NCI-H69 (cell line): ENCODE data around the gene PARK7.
"Not testable (repeated sequence)": the region's sequence is repeated elsewhere in the genome, so short reads cannot be mapped to it uniquely, and the experiment has no call there.

ENCODE experiments used
- DNase-seq: peaks from one replicate; lab custom pipeline; 2025; lab: John Stamatoyannopoulos, UW

PARK7 gene

GRCh38 chr1:7961216-7962013, at the start of gene PARK7:
Gene PARK7 (plus strand): TSS chr1:7961711. CDS start chr1:7962786, 1,075 bp downstream.
- DNase-seq: peak; percentile 97

- DNase-seq: no peak
Measured at GRCh38 chr1:7912145-7912544, 49.4 kb upstream of the PARK7 start.

- peak; percentile 14 for DNase-seq
Measured at GRCh38 chr1:7912743-7913557, 48.6 kb upstream of the PARK7 start.

- no peak for DNase-seq
Measured at GRCh38 chr1:7915826-7916500, 45.5 kb upstream of the PARK7 start.

- DNase-seq: no peak
Measured at GRCh38 chr1:7916501-7916830, 45.0 kb upstream of the PARK7 start.

- DNase-seq: not testable (repeated sequence)
Measured at GRCh38 chr1:7917971-7918370, 43.5 kb upstream of the PARK7 start.

GRCh38 chr1:7919880-7920279, 41.6 kb upstream of the PARK7 start:
- DNase-seq: no peak

GRCh38 chr1:7921796-7922195, 39.7 kb upstream of the PARK7 start:
- no peak for DNase-seq

- DNase-seq: no peak
Measured at GRCh38 chr1:7922301-7922700, 39.2 kb upstream of the PARK7 start.

GRCh38 chr1:7927061-7927460, 34.5 kb upstream of the PARK7 start:
- not testable (repeated sequence) for DNase-seq

- no peak for DNase-seq
Measured at GRCh38 chr1:7928247-7928646, 33.3 kb upstream of the PARK7 start.

- no peak for DNase-seq
Measured at GRCh38 chr1:7929637-7930036, 31.9 kb upstream of the PARK7 start.

GRCh38 chr1:7930645-7931445, 30.7 kb upstream of the PARK7 start:
- no peak for DNase-seq

- DNase-seq: no peak
Measured at GRCh38 chr1:7931446-7931812, 30.1 kb upstream of the PARK7 start.

GRCh38 chr1:7932524-7933138, 28.9 kb upstream of the PARK7 start:
- peak; percentile 27 for DNase-seq

GRCh38 chr1:7938070-7938469, 23.4 kb upstream of the PARK7 start:
- peak; percentile 37 for DNase-seq

GRCh38 chr1:7940034-7940433, 21.5 kb upstream of the PARK7 start:
- DNase-seq: no peak

- DNase-seq: peak; percentile 20
Measured at GRCh38 chr1:7940745-7941436, 20.6 kb upstream of the PARK7 start, which contains the start of gene TNFRSF9. Gene TNFRSF9 (minus strand): TSS chr1:7940839. CDS start chr1:7939994, 845 bp downstream.

GRCh38 chr1:7941437-7941793, 20.1 kb upstream of the PARK7 start:
- DNase-seq: no peak

GRCh38 chr1:7942214-7942921, 19.1 kb upstream of the PARK7 start:
- DNase-seq: peak; percentile 56
